ENCODE data around the gene OR4E2.
"Not testable (repeated sequence)": the region's sequence is repeated elsewhere in the genome, so short reads cannot be mapped to it uniquely, and the experiment has no call there.

The OR4E2 gene

GRCh38 chr14:21653331-21653885 is at the start of gene OR4E2:
TSS of gene OR4E2 (plus strand) at chr14:21653835. CDS start at chr14:21665083, 11,248 bp downstream.
- no peak for DNase-seq (ENCODE audit: low read depth in 3 of 3)

GRCh38 chr14:21612324-21612723 is 41.3 kb upstream of the OR4E2 start:
- DNase-seq (ENCODE audit: low read depth in 3 of 3): no peak

- DNase-seq (ENCODE audit: low read depth in 3 of 3): no peak
Measured at GRCh38 chr14:21614240-21614639, 39.4 kb upstream of the OR4E2 start.

DNA sequence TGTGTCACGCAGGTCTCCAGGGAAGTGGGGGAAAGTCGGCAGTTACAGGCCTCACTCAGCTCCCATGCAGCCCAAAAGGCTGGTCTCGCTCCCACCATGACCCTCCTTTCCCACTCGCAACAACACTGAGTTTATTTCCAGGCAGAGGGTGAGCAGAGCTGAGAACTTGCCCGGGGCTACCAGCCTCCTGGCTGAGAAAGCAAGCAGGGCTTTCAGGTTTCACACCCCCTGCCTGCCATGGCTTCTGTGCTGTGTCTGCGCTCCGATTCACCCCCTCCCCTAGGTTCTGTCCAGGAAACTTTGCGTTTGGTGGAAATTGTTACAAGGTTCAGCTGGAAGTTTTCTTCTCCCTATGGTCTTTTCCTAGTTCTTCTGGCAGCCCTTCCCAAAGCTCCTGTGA is 36.0 kb upstream of the OR4E2 start:
- no peak for DNase-seq (ENCODE audit: low read depth in 3 of 3)

DNA sequence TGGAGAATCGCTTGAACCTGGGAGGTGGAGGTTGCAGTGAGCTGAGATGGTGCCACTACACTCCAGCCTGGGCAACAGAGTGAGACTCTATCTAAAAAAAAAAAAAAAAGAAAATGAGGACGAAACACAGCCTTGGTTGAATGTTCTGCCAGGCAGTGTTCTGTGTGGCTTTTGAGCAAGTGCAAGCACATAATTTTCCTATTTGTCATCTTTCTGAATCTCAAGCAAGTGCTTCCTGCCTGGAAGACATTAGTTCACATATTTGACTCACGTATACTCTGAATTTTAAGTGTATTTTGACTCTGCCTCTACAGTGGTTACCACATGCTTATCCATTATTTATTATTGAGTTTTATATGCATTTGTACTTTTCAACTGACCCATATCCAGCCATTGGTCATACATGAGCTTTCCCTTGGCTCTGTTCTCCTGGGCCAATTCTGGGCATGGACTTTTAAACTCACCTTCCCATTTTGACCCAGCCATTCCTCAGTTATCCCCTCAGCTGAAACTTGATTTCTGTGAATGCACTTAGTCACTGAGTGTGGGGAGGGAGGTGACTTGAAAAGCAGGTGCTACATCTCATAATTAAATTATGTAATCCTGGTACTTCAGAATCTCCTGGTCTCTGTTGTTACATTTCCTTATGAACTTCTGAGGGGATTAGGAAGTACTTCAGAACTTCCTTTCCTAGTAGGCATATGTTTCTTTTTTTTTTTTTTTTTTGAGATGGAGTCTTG is 27.0 kb upstream of the OR4E2 start:
- DNase-seq (ENCODE audit: low read depth in 3 of 3): no peak

GRCh38 chr14:21630503-21630902 is 23.1 kb upstream of the OR4E2 start:
- not testable (repeated sequence) for DNase-seq (ENCODE audit: low read depth in 3 of 3)

DNA sequence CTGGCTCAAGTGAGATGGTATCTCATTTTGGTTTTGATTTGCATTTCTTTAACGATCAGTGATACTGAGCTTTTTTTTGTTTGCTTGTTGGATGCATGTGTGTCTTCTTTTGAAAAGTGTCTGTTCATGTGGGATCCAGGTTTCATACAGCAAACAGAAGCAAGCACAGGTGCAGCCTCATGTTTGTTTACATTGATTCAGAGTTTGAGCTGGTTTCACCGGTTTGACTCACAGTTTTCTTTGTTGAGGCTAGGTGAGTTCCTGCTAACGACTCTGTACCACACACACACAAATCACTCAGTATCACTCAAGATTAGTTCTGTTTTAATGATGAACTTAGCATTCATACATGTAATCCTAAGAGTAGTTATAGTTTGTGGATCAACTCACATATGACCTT is 22.6 kb upstream of the OR4E2 start:
- no peak for DNase-seq (ENCODE audit: low read depth in 3 of 3)

- DNase-seq (ENCODE audit: low read depth in 3 of 3): no peak
Measured at GRCh38 chr14:21634840-21635239, 18.8 kb upstream of the OR4E2 start, which contains the start of gene OR10G2. TSS of gene OR10G2 (minus strand) at chr14:21634940. CDS start at chr14:21634842, 98 bp downstream.

GRCh38 chr14:21642683-21643082 is 11.0 kb upstream of the OR4E2 start:
- no peak for DNase-seq (ENCODE audit: low read depth in 3 of 3)

DNA sequence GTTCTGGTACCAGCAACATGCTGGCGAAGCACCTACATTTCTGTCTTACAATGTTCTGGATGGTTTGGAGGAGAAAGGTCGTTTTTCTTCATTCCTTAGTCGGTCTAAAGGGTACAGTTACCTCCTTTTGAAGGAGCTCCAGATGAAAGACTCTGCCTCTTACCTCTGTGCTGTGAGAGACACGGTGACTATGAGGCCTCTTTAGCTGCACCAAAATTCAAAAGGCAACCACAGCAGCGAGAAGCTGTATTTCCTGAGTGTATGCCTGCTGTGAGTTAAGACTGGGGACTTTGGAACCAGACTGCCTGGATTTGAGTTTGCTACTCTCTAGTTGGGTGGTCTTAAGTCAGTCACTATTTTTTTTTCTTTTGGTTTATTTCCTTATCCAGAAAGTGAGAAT is 10.2 kb upstream of the OR4E2 start:
- no peak for DNase-seq (ENCODE audit: low read depth in 3 of 3)

DNA sequence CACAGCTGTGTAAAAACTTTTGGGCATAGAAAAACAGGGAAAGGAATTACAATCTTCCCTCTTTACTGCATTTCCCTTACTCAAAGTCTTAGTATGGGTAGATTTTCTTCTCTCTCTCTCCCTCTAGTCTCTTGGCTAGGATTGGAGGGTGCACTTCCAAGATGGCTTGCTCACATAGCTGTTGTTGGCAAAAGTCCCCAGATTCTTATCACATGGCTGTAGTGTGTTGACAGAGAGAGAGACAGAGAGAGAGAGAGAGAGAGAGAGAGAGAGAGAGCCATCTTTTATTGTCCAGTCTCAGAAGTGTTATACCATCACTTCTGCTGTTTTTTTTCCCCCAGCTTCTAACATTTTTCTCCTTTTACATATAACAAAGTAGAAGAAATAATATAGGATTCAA is 6.3 kb upstream of the OR4E2 start:
- no peak for DNase-seq (ENCODE audit: low read depth in 3 of 3)

DNA sequence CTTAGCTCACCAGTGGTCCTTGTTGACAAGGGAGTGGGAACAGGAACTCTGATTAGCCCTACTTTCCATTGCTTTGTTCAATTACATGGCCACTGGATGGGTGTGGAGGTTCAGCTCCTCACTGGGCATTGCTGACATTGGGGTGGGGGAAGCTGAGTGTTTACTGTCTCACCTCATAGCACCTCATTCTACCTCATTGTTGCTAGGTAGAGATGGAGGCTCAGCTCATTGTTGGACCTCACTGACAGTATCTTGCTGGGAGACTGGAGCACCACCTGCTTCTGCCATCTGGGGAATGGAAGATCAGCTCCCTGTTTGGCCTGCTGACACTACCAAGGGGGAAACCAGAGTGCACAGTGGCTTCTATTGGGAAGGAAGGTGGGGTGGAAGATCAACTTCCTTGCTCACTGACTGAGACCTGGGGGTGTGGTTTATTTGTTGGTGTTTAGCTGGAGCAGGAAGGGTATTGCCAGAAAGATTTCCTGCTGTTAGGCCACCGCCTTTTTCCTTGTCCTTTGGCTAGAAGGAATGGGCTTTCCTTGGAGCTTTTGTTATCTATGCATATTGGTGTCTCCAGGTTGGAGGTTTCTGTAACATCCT is 1.3 kb upstream of the OR4E2 start:
- no peak for DNase-seq (ENCODE audit: low read depth in 3 of 3)

DNA sequence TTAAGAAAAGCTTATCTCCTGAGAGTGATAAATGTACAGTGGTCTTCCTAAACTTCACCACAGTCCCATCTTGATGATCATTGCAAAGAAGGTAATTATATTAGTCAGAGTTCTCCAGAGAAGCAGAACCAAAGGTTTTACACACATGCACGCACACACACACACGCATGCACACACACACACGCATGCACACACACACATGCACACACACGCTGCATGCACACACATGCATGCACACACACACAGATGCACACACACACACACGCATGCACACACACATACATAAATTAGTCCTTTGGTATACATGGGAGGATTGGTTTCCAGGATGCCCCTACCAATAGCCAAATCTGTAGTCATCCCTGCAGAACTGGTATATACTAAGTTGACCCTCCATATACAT is 580 bp downstream of the OR4E2 start:
- no peak for DNase-seq (ENCODE audit: low read depth in 3 of 3)

GRCh38 chr14:21656980-21657379 is 3.3 kb downstream of the OR4E2 start:
- no peak for DNase-seq (ENCODE audit: low read depth in 3 of 3)

- no peak for DNase-seq (ENCODE audit: low read depth in 3 of 3)
Measured at GRCh38 chr14:21668377-21668776, 14.7 kb downstream of the OR4E2 start.

- no peak for DNase-seq (ENCODE audit: low read depth in 3 of 3)
Measured at GRCh38 chr14:21669284-21669683, 15.6 kb downstream of the OR4E2 start.

DNA sequence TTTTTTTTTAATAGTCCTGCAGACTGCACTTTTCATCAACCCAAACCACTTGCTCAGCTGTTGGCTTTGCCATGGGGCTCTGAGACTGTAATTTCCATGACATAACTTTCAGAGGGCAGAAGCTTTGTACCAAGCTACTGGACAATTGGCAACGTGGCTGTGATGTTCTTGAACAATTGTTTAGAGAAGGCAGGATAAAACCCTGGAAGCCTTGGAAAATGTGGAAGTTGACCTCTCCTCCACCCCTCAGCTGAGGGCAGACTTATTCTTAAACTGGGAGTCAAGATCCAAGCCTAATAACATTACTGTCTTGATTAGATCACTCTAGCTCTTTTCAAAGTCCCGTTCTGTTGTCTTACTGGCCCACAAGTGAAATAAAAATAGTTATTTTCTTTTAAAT is 17.7 kb downstream of the OR4E2 start:
- no peak for DNase-seq (ENCODE audit: low read depth in 3 of 3)

DNA sequence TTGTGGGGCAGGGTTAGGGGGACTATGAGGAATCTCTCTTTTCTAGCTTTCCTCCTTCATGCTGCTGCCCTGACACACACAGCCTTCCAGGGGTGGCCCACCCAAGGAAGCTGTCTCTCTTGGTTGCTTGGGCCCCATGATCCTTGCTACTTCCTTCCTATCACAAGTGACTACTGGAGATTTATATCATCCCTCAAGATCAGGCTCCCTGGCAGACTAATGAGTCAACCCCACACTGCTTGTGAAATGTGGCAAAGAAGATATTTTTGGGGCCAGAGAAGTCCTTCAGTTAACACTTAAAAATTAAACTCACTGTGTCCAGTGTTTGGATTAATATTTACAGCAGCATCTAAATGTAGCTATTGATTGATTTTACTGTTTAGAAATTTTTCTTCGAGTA is 18.5 kb downstream of the OR4E2 start:
- no peak for DNase-seq (ENCODE audit: low read depth in 3 of 3)

GRCh38 chr14:21673718-21674117 is 20.1 kb downstream of the OR4E2 start, which contains the start of gene OR4E1:
TSS of gene OR4E1 (minus strand) at chr14:21673818. CDS start at chr14:21670935, 2,883 bp downstream.
- DNase-seq (ENCODE audit: low read depth in 3 of 3): no peak

DNA sequence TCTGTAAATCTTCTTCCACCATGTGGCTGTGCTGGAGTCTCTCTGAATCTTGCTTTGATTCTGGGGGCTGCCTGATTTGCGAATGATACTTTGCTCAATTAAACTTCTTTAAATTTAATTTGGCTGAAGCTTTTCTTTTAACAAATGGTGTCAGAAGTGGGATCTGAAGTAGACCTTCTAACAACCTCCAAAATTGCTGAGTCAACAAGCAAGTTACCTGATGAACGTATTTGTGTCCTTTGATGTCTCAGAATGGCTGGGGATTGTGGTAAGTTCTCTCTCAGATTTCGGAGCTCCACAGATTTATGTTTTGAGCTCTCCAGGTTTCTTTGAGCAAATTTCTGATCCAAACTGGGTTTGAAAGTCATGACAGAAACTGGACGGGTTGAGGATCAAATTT is 21.9 kb downstream of the OR4E2 start:
- DNase-seq (ENCODE audit: low read depth in 3 of 3): no peak

GRCh38 chr14:21680072-21680471 is 26.4 kb downstream of the OR4E2 start:
- no peak for DNase-seq (ENCODE audit: low read depth in 3 of 3)

DNA sequence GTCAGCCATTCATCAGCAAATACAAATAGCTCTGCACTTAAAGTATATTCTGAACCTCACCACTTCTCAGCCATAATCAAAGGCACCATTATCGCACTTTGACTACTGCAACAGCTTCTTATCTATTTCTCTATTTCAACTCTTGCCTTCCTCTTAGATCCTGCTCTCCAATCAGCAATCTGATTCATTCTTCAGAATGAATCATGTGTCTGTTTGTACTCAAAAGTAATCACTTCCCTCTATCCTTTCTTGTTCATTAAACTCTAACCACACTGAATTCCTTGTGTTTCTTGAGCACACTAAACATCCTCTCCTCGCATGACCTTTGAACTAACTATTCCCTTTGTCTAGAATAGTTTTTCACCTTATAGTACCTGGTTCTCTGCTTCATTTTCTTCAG is 32.8 kb downstream of the OR4E2 start:
- DNase-seq (ENCODE audit: low read depth in 3 of 3): no peak

DNA sequence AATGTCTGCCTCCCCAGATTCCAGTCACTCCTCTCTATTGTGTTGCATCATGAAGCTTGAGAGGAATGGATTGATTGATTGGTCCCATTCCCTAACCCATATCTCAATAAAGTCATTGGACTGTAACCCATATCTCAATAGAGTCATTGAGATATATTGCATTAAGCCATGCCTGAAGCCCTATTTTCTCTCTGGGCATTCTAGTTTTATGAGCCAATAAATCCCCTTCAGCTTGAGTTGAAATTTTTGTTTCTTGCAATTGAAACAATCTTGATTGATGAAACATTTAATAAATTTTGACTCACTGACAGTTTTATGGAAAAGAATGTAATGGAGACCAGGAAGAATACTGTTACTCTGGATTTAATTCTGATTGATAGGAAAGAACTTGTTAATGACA is 40.8 kb downstream of the OR4E2 start:
- no peak for DNase-seq (ENCODE audit: low read depth in 3 of 3)
